Regular cardiac myocyte (primary cell): ENCODE data around the gene DDX1. TPM values are rescaled to one million over a fixed set of nuclear protein-coding genes. Genes with fewer than 3 reads are reported as not detected.

ENCODE experiments used
- total RNA-seq: library from RNA; depleted of rRNA; stranded (reverse); fragments of >200 nt; gene quantifications from 2 replicates; pipeline ENCODE4 v1.2.3, GENCODE V29; 2014

Gene DDX1
- 64.5 and 129 TPM in 2 replicates for total RNA-seq

GRCh38 chr2:15591692-15592463 lies at the start of gene DDX1:
Gene DDX1 (plus strand): TSS chr2:15591868. CDS start chr2:15591934, 66 bp downstream.

DNA sequence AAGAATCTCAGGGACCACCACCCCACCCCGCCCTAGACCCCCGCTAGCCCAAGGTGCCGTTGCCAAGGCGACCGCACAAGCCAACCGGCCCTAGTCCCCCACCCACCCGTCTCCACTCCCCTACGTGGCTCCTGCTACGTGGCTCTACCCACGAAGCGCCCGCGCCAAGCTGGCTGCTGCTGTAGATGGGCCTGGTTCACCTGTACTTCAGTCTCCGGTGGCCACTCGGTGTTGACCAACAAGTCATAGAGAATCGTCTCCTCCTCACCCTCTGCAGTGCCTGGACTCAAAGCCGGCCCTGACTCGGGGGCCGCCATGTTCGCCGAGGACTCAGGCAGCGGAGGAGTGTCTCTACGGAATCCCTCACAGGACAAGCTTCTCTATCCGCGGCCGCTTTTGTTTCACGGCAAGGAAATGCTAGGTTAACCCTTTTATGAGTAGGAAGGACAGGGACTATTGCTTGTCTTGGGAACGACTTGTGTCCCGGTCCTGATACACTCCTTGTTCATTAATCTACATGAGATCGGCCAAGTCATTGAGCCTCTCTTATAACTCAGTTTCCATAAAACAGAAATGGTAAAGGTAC lies 30.6 kb upstream of the DDX1 start, which contains the start of gene NBAS:
TSS of gene NBAS (minus strand) at position 347 of the 586 bp plus-strand sequence. CDS start at position 317, 30 bp downstream.

Other genes starting within 250 kb of the DDX1 start
- gene NBAS, start 30.5 kb upstream of the DDX1 start, total RNA-seq, result 90.7 and 139 TPM in 2 replicates